Measurements from ENCODE around the gene LIPK.

Gene LIPK

GRCh38 chr10:88787463-88787862 lies 81.4 kb downstream of the LIPK start:
- no peak for DNase-seq

- no peak for DNase-seq
Measured at GRCh38 chr10:88788924-88789323, 82.9 kb downstream of the LIPK start.

DNA sequence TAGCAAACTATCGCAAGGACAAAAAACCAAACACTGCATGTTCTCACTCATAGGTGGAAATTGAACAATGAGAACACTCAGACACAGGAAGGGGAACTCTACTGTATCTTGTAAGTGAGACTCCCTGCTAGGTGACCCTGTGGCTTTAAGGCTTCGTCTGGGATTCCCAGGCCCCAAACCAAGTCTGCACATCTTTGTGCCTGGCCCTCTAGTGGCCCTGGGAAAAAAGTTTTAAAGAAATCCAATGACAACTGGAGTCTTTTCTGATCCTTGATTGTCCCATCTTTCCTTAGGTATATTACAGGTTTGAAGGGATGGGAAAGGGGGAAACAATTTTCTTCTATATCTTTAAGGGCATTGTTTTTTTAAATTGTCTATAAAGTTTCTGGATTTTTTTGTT lies 85.9 kb downstream of the LIPK start:
- DNase-seq = no peak

DNA sequence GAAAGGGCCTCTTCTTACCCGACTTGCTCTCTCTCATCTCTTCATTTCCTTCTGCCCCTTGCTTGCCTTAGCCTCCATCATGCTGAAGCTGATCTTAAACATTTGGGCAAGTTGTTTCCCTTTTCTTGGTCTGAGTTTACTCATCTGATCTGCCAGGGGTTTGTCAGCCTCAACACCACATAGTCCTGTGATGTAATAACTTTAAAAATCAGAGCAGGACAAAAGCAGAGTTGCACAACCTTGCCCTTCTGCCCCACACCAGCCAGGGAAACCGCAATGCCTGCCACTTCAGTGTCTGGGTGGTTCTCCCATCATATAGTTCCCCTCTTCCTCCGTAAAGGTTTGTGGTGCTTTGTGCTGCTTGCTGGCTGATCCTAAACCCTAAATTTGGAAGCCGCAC lies 86.6 kb downstream of the LIPK start:
- no peak for DNase-seq

DNA sequence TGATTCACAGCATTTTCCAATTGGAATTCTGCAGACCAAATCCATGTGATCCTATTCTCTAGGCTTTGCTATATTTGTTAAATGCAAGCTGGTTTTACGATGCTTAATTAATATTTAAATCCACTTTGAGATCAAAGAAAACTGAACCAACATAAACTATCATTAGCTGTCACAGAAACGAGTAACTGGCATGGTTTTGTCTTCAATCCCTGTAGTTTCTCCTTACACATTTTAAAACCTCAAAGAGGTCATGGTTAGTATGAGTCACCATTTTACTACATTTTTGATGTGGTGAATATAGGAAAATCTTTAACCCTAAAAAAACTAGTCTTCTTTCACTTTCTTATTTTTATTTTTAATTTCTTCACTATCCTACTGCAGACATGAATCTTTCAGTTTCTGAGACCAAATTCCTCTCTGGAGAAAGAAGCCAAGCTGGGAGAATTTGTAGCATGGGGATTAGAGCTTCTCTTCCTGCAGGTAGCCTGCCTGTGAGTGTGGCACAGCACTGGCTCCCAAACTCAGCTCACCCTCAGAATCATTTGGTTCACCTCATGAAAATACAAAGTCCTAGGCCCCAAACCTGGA lies 87.8 kb downstream of the LIPK start:
- no peak for DNase-seq

DNA sequence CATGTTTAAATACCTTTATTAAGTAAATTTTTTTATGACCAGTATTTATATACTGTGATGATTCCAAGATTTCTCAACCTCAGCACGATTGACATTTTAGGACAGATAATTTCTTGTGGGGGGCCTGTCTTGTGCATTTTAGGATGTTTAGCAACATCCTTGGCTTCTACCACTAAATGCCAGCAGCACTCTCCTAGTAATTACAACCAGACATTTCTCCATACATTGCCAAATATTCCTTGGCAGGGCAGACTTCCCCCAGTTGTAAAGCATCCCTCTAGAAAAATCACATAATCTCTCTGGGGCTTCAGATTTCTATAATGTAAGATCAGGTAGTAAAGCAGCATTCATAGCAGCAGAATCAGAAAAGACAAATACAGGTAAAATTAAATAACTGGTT lies 88.7 kb downstream of the LIPK start:
- DNase-seq = no peak

DNA sequence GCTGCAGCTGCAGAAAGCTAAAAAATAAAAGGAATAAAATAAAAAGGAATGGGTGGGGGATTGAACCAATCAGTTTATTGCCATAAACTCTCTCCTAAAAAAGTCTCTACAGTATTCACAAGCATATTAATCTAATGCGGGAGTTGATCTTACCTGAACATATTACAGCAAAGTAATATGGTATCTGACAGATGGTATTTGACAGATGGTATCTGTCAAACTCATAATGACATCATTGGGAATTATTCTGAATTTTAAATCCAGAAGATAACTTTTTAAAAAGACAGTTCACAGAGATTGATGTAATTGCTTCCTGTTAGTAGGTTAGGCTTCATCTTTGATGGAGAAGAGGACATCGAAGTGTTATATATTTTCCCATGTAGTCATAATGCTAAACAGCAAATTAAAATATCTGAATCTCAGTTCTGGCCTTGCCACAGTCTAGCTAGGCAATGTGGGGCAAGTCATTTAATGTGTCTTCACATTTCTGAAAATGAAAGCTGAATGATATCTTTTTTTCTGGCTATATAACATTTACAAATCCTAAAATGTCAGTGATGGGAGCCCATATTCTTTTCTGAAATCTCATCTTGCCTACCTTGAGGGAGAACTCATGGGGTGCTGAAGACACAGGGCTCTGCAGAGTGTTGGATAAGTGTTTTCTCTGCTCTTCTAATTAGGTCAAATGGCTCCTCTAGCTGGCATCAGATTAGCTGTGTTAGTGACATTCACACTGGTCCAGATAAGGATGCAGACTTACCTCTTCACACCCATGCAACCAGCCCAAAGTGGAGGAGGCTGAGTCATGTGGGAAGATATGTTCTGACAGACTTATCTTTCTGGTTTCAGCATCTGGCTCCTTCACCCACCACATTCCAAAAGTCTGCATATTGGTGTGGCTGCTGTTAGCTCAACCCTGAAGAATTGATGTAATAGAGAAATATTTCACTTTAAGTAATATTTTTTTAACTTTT lies 94.4 kb downstream of the LIPK start:
- DNase-seq = no peak
